ENCODE data around the gene MAP3K5.
"Not testable (repeated sequence)": the region's sequence is repeated elsewhere in the genome, so short reads cannot be mapped to it uniquely, and the experiment has no call there.

Gene MAP3K5

GRCh38 chr6:136792095-136792409, 225 bp downstream of the MAP3K5 start:
- DNase-seq = peak; percentile 58

- DNase-seq = peak; percentile 11
These were observed 782 bp downstream of the MAP3K5 start for GRCh38 chr6:136791296-136792094.

GRCh38 chr6:136790411-136791295, 1.6 kb downstream of the MAP3K5 start:
- no peak for DNase-seq

- DNase-seq = not testable (repeated sequence)
These were observed 2.8 kb downstream of the MAP3K5 start for GRCh38 chr6:136789440-136789839.

GRCh38 chr6:136788069-136788902, 4.0 kb downstream of the MAP3K5 start:
- no peak for DNase-seq

- no peak for DNase-seq
These were observed 4.6 kb downstream of the MAP3K5 start for GRCh38 chr6:136787726-136788068.

- DNase-seq = no peak
These were observed 5.6 kb downstream of the MAP3K5 start for GRCh38 chr6:136786658-136787057.

- DNase-seq = no peak
These were observed 7.1 kb downstream of the MAP3K5 start for GRCh38 chr6:136784910-136785746.

- DNase-seq = no peak
These were observed 8.0 kb downstream of the MAP3K5 start for GRCh38 chr6:136784271-136784664.

GRCh38 chr6:136783495-136784270, 8.6 kb downstream of the MAP3K5 start:
- no peak for DNase-seq

- no peak for DNase-seq
These were observed 9.3 kb downstream of the MAP3K5 start for GRCh38 chr6:136783021-136783420.

GRCh38 chr6:136782021-136782770, 10.1 kb downstream of the MAP3K5 start:
- DNase-seq = no peak

- no peak for DNase-seq
These were observed 11.3 kb downstream of the MAP3K5 start for GRCh38 chr6:136780972-136781371.

- no peak for DNase-seq
These were observed 12.6 kb downstream of the MAP3K5 start for GRCh38 chr6:136779682-136780081.

GRCh38 chr6:136777651-136778050, 14.6 kb downstream of the MAP3K5 start:
- DNase-seq = no peak

- no peak for DNase-seq
These were observed 16.7 kb downstream of the MAP3K5 start for GRCh38 chr6:136775548-136775947.

- DNase-seq = no peak
These were observed 17.2 kb downstream of the MAP3K5 start for GRCh38 chr6:136775081-136775480.

- DNase-seq = no peak
These were observed 17.8 kb downstream of the MAP3K5 start for GRCh38 chr6:136774228-136775041.

GRCh38 chr6:136773473-136773796, 18.8 kb downstream of the MAP3K5 start:
- no peak for DNase-seq
